K562 (cell line): ENCODE results near the gene NUAK1. TPM values are rescaled to one million over a fixed set of nuclear protein-coding genes. Genes with fewer than 3 reads are reported as not detected.
A peak's percentile ranks its signal among the peaks of the same experiment; 100 is the strongest.

Experiments used
- ATAC-seq: fragments of 200-7000 bp; cut with Tn5 transposase; 3 replicates; pipeline ENCODE4 v1.9.1; 2020; ENCODE audit warnings: moderate library complexity
- BruUV-seq: library from RNA; stranded (reverse); fragments of 400-500 nt; replicated peaks from 2 replicates; lab custom pipeline; 2021; lab: Mats Ljungman, UMichigan
- CTCF ChIA-PET: fragments of 300-600 bp; formaldehyde crosslinking; extraction: SDS; loops from one replicate; lab custom pipeline; 2021; ENCODE audit warnings: low intra/inter-chr PET ratio; lab: Yijun Ruan, JAX
- POLR2A ChIA-PET: fragments of 300-600, 350-650 bp; sonication (Branson Sonifier 250); formaldehyde crosslinking; extraction: SDS; loops from one replicate; lab custom pipeline; 2021; ENCODE audit warnings: antibody characterized with exemption, inconsistent platforms; lab: Yijun Ruan, JAX
- DNase-seq, 4 experiments: peaks; one replicate each; pipeline versions ENCODE4 v3.0.0 to v3.0.0-alpha.2; 2011 to 2018; ENCODE audit warnings: low spot score in 3 of 4, mixed read lengths in 3 of 4; ENCODE audit errors: extremely low read depth in 1 of 4
- FAIRE-seq: peaks from 2 replicates; lab custom pipeline; 2011; peaks lifted over from hg19 to GRCh38; lab: Jason Lieb, UNC
- H2AFZ ChIP-seq: 2 replicates; pipeline ENCODE4 v1.6.0; 2011; ENCODE audit warnings: low read depth, low read length, control low read depth, inconsistent platforms
- H3K27ac ChIP-seq: fragments of 200-600 bp; 3 replicates; pipeline ENCODE4 v1.8.0; 2011; ENCODE audit warnings: low read depth, mild to moderate bottlenecking, control low read depth, inconsistent platforms, low read length, moderate library complexity, mixed read lengths; ENCODE audit errors: extremely low read depth
- H3K27me3 ChIP-seq, 2 experiments: fragments of 300-600 bp in 1 of 2; 2 replicates in 1 of 2; 3 replicates in 1 of 2; pipeline versions ENCODE4 v1.6.0 to v1.8.0; 2011; ENCODE audit warnings: inconsistent platforms in 2 of 2, low read length in 2 of 2, mild to moderate bottlenecking in 1 of 2, mixed read lengths in 1 of 2, moderate library complexity in 1 of 2; ENCODE audit not compliant: control insufficient read depth in 2 of 2, insufficient read depth in 2 of 2
- H3K36me3 ChIP-seq: fragments of 300-600 bp; 3 replicates; pipeline ENCODE4 v1.8.0; 2011; ENCODE audit warnings: mild to moderate bottlenecking, low read length, inconsistent platforms; ENCODE audit not compliant: control insufficient read depth, insufficient read depth
- H3K4me1 ChIP-seq, 2 experiments: fragments of 200-600 bp in 1 of 2; replicated peaks in 1 of 2; 2 replicates in 1 of 2; 3 replicates in 1 of 2; pipeline versions ENCODE4 v1.5.1 to v1.8.0; 2011; ENCODE audit warnings: inconsistent platforms in 2 of 2, low read length in 2 of 2, mild to moderate bottlenecking in 1 of 2, mixed read lengths in 1 of 2, moderate library complexity in 1 of 2; ENCODE audit not compliant: control insufficient read depth in 2 of 2, insufficient read depth in 2 of 2
- H3K4me2 ChIP-seq: 2 replicates; pipeline ENCODE4 v1.6.1; 2011; ENCODE audit warnings: low read length, control low read depth, inconsistent platforms, mixed read lengths; ENCODE audit not compliant: insufficient read depth
- H3K4me3 ChIP-seq: fragments of 200-600 bp; sonication (generic), shearing (Covaris generic); 2 replicates; pipeline ENCODE4 v1.5.1; 2016; ENCODE audit warnings: control low read depth, inconsistent platforms
- H3K79me2 ChIP-seq: fragments of 200-600 bp; 3 replicates; pipeline ENCODE4 v1.8.0; 2011; ENCODE audit warnings: low read length, inconsistent platforms; ENCODE audit not compliant: control insufficient read depth, insufficient read depth
- H3K9ac ChIP-seq, 2 experiments: 2 replicates each; pipeline versions ENCODE4 v1.6.0 to v1.6.1; 2011; ENCODE audit warnings: low read depth in 2 of 2, low read length in 2 of 2, control low read depth in 1 of 2, inconsistent platforms in 1 of 2, mild to moderate bottlenecking in 1 of 2, mixed read lengths in 1 of 2; ENCODE audit not compliant: insufficient read depth in 1 of 2
- H3K9me1 ChIP-seq: one replicate; pipeline ENCODE4 v1.6.0; 2011; ENCODE audit warnings: inconsistent platforms, mild to moderate bottlenecking, low read length, moderate library complexity; ENCODE audit not compliant: control insufficient read depth, insufficient read depth
- H3K9me3 ChIP-seq: replicated peaks from 2 replicates; pipeline ENCODE4 v1.5.1; 2011; ENCODE audit warnings: low read depth, low read length, inconsistent platforms; ENCODE audit not compliant: control insufficient read depth, insufficient read depth
- H4K20me1 ChIP-seq: replicated peaks from 2 replicates; pipeline ENCODE4 v1.6.1; 2011; ENCODE audit warnings: low read length, inconsistent platforms, mixed read lengths; ENCODE audit not compliant: control insufficient read depth, insufficient read depth
- IRF2 ChIP-seq: sonication (generic); formaldehyde crosslinking; IDR thresholded peaks from 2 replicates; pipeline ENCODE4 v1.8.1; 2022; ENCODE audit warnings: mild to moderate bottlenecking, missing genetic modification reagents
- RBM25 ChIP-seq: fragments of 200-400 bp; formaldehyde crosslinking; IDR thresholded peaks from 2 replicates; pipeline ENCODE4 v1.6.1; 2018; ENCODE audit warnings: low read length, low read depth, moderate library complexity; ENCODE audit not compliant: severe bottlenecking
- ZKSCAN1 ChIP-seq: fragments of 150-350 bp; IDR thresholded peaks from 2 replicates; pipeline ENCODE4 v1.6.1; 2016; ENCODE audit warnings: low read depth, low read length
- ZNF140 ChIP-seq: fragments of 250-450 bp; sonication (Bioruptor Pico); IDR thresholded peaks from 2 replicates; pipeline ENCODE4 v1.8.0; 2021; ENCODE audit warnings: moderate library complexity, mild to moderate bottlenecking, inconsistent platforms
- ZNF586 ChIP-seq: fragments of 450-650 bp; formaldehyde crosslinking; conservative IDR thresholded peaks from 2 replicates; pipeline ENCODE4 v1.4.0; 2020; ENCODE audit warnings: mild to moderate bottlenecking, moderate library complexity
- WGBS: fragments of 100-300 bp; shearing (Covaris generic); methylation state at CpG from one replicate; pipeline ENCODE4 v1.1.6; 2016; ENCODE audit warnings: low coverage, mixed read lengths; ENCODE audit not compliant: insufficient coverage; ENCODE audit errors: missing lambda C conversion rate; 5-methylcytosine and 5-hydroxymethylcytosine counted together
- in situ Hi-C: fragments of 300-500 bp; cut with MboI; formaldehyde crosslinking; loops from 4 replicates; pipeline ENCODE4 v1.15.0; 2018; ENCODE audit warnings: inconsistent platforms, mixed read lengths
- intact Hi-C: fragments of 100-400 bp; cut with micrococcal nuclease; formaldehyde crosslinking; loops from 2 replicates; pipeline ENCODE4 v1.14.2; 2022
- polyA plus RNA-seq, 8 experiments: library from polyadenylated mRNA; depleted of rRNA in 4 of 8; stranded (reverse) in 5 of 8; unstranded in 3 of 8; fragments of >200 nt; fragmentation: Nextera tagmentation in 2 of 8; fragmentation: Illumina TruSeq in 1 of 8; extraction: Ambion mirVana in 2 of 8; extraction: Trizol in 1 of 8; gene quantifications; 2 replicates each; pipeline versions ENCODE4 v1.2.1 to v1.2.3, GENCODE V29; 2011 to 2014; ENCODE audit warnings: inconsistent platforms in 1 of 8, missing spikeins in 1 of 8
- total RNA-seq, 7 experiments: library from RNA; depleted of rRNA in 6 of 7; stranded (reverse); fragments of >200 nt in 6 of 7; fragmentation: Illumina TruSeq in 2 of 7; extraction: Trizol in 2 of 7; gene quantifications; 2 replicates each; pipeline versions ENCODE4 v1.2.1 to v1.2.3, GENCODE V29; 2011 to 2021; ENCODE audit warnings: low replicate concordance in 1 of 7
- TF ChIP-seq, protein P1 (sequence below): fragments of 250-450 bp; sonication (Bioruptor Pico); IDR thresholded peaks from 2 replicates; pipeline ENCODE4 v1.5.0; 2020; ENCODE audit warnings: mild to moderate bottlenecking

The NUAK1 gene
- total and polyA plus RNA-seq, 9 of the 15 experiments (the other 6 are each of a cell fraction or from before 2014, with no cell fraction given) = 0.02 TPM; not detected in 8

DNA sequence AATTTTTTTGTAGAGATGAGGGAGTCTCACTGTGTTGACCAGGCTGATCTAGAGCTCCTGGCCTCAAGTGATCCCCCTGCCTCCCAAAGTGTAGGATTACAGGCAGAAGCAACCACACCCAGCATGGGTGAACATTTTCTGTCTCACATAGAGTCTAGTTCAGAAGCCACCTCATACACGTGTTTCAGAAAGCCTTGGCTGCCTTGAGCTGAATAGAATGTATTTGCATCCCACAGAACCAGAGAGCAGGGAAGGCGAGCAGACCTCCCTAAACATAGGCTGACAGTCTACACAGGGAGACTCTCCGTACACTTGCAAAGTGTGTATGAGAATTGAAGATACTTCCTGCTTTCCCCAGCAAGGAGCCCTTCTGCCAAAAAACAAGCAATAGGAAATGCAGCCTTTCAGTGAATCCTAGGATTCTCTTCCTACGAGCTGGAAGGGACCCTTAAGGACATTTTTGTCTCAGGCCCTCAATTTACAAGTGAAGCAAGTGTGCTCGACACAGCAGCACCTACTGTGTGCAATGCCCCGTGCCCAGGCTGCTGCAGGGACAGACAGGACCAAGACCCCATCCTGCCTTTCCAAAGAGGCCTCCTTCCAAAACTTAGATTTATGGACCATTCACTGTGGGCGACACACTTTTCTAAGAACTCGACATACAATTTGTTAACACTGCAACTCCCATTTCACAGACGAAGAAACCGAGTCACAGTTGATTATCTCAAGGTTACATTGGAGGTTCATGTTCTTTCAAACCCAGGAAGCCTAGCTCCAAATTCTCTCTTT, 11.2 kb downstream of the NUAK1 start:
- Histone ChIP-seq H4K20me1 (no peaks in the 10 kb centered on the region), H3K27me3 (peaks cover 8 to 18% of the 10 kb centered on the region in 2 experiments; a peak in 3 of 5 replicates), H3K79me2 (no peaks in the 10 kb centered on the region), H3K9me1 (no peaks in the 10 kb centered on the region), H3K36me3 (no peaks in the 10 kb centered on the region), H3K4me1 (no peaks in the 10 kb centered on the region), H2AFZ (no peak overlapping the region), H3K4me3 (no peak overlapping the region), H3K4me2 (no peak overlapping the region), H3K9me3 (no peaks in the 10 kb centered on the region), H3K27ac (no peak overlapping the region), H3K9ac (no peak overlapping the region)
- DNase-seq (no peak), ATAC-seq (0 out of 3 replicates have a peak, but pooled peaks have one; percentile 35), FAIRE-seq (no peak)
- in situ Hi-C loops = no loop called here
- TF ChIP-seq ZNF140 (no peak), ZNF586 (CRISPR knock-in tag) (no peak), IRF2 (CRISPR knock-in tag) (no peak), RBM25 (peak; percentile 26), ZKSCAN1 (peak; percentile 76; the same call in 1 of the 2 replicates)
- TF ChIP-seq, protein P1, sequence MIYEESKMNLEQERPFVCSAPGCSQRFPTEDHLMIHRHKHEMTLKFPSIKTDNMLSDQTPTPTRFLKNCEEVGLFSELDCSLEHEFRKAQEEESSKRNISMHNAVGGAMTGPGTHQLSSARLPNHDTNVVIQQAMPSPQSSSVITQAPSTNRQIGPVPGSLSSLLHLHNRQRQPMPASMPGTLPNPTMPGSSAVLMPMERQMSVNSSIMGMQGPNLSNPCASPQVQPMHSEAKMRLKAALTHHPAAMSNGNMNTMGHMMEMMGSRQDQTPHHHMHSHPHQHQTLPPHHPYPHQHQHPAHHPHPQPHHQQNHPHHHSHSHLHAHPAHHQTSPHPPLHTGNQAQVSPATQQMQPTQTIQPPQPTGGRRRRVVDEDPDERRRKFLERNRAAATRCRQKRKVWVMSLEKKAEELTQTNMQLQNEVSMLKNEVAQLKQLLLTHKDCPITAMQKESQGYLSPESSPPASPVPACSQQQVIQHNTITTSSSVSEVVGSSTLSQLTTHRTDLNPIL (CRISPR knock-in tag) = no peak
- no TSS peak for BruUV-seq
- intact Hi-C loops = no loop called here
- WGBS = 0% methylated on average over 10 of the region's 10 CpGs
- ChIA-PET POLR2A (no interaction called here), CTCF (no interaction called here)
